Measurements from ENCODE around the gene GABRP. TPM values are rescaled to one million over a fixed set of nuclear protein-coding genes. Genes with fewer than 3 reads are reported as not detected.

The GABRP gene
- total RNA-seq, 1 donor from 2014 or later = not detected

GRCh38 chr5:170857066-170857465 is 73.5 kb downstream of the GABRP start:
- Mint-ChIP-seq H3K4me1 (ENCODE audit: low read depth) (peaks cover 14% of the 10 kb centered on the region), H3K4me3 (ENCODE audit: unreplicated experiment) (no peak overlapping the region), H3K9me3 (ENCODE audit: low read depth) (peaks cover 22% of the 10 kb centered on the region), H3K27me3 (ENCODE audit: low read depth) (no peaks in the 10 kb centered on the region), H3K27ac (ENCODE audit: unreplicated experiment) (no peak overlapping the region), H3K36me3 (ENCODE audit: low read depth) (peaks cover 8% of the 10 kb centered on the region)
- DNase-seq (ENCODE audit: low spot score) = no peak
- TF ChIP-seq CTCF (IDR thresholded peaks at IDR 0.05) = peak; percentile 11

GRCh38 chr5:170860415-170860814 is 76.9 kb downstream of the GABRP start:
- Mint-ChIP-seq H3K27ac (ENCODE audit: unreplicated experiment) (peak overlapping the region; percentile 24), H3K36me3 (ENCODE audit: low read depth) (peaks cover 8% of the 10 kb centered on the region), H3K4me3 (ENCODE audit: unreplicated experiment) (peak overlapping the region; percentile 64), H3K4me1 (ENCODE audit: low read depth) (peaks cover 26% of the 10 kb centered on the region), H3K27me3 (ENCODE audit: low read depth) (no peaks in the 10 kb centered on the region), H3K9me3 (ENCODE audit: low read depth) (peaks cover 22% of the 10 kb centered on the region)
- no peak for TF ChIP-seq CTCF (IDR thresholded peaks at IDR 0.05)
- no peak for DNase-seq (ENCODE audit: low spot score)

GRCh38 chr5:170860818-170861666 is 77.5 kb downstream of the GABRP start:
- H3K36me3 Mint-ChIP-seq (ENCODE audit: low read depth) = peaks cover 8% of the 10 kb centered on the region
- peaks cover 25% of the 10 kb centered on the region for H3K4me1 Mint-ChIP-seq (ENCODE audit: low read depth)
- H3K27me3 Mint-ChIP-seq (ENCODE audit: low read depth) = no peaks in the 10 kb centered on the region
- H3K4me3 Mint-ChIP-seq (ENCODE audit: unreplicated experiment) = peak overlapping the region; percentile 64
- peaks cover 22% of the 10 kb centered on the region for H3K9me3 Mint-ChIP-seq (ENCODE audit: low read depth)
- H3K27ac Mint-ChIP-seq (ENCODE audit: unreplicated experiment) = peak overlapping the region; percentile 50
- no peak for TF ChIP-seq CTCF (IDR thresholded peaks at IDR 0.05)
- DNase-seq (ENCODE audit: low spot score) = no peak

- no peaks in the 10 kb centered on the region for H3K27me3 Mint-ChIP-seq (ENCODE audit: low read depth)
Observed at GRCh38 chr5:170861667-170861916, 78.1 kb downstream of the GABRP start.

More at GRCh38 chr5:170861667-170861916, 78.1 kb downstream of the GABRP start:
- peak overlapping the region; percentile 64 for H3K4me3 Mint-ChIP-seq (ENCODE audit: unreplicated experiment)
- H3K36me3 Mint-ChIP-seq (ENCODE audit: low read depth) = peaks cover 8% of the 10 kb centered on the region
- peaks cover 22% of the 10 kb centered on the region for H3K9me3 Mint-ChIP-seq (ENCODE audit: low read depth)
- H3K4me1 Mint-ChIP-seq (ENCODE audit: low read depth) = peaks cover 23% of the 10 kb centered on the region
- H3K27ac Mint-ChIP-seq (ENCODE audit: unreplicated experiment) = peak overlapping the region; percentile 50
- DNase-seq (ENCODE audit: low spot score) = no peak
- TF ChIP-seq CTCF (IDR thresholded peaks at IDR 0.05) = no peak
